ENCODE data around the gene CASP6. TPM values are rescaled to one million over a fixed set of nuclear protein-coding genes. Genes with fewer than 3 reads are reported as not detected.

The CASP6 gene
- total RNA-seq = 10 to 100 TPM; 10.5 to 11.6 TPM
- long read RNA-seq, donor 1, partial matches to known transcripts = 0 of 5 reads
- long read RNA-seq, donor 1, other reads (novel, unspliced or antisense) = 4 of 5 reads
- long read RNA-seq, donor 2, transcript CASP6-201 (7 exons, 1,548 nt) = major isoform, 26 of 34 reads
- long read RNA-seq, donor 2, partial matches to known transcripts = 3 of 34 reads
- long read RNA-seq, donor 2, other reads (novel, unspliced or antisense) = 5 of 34 reads

DNA sequence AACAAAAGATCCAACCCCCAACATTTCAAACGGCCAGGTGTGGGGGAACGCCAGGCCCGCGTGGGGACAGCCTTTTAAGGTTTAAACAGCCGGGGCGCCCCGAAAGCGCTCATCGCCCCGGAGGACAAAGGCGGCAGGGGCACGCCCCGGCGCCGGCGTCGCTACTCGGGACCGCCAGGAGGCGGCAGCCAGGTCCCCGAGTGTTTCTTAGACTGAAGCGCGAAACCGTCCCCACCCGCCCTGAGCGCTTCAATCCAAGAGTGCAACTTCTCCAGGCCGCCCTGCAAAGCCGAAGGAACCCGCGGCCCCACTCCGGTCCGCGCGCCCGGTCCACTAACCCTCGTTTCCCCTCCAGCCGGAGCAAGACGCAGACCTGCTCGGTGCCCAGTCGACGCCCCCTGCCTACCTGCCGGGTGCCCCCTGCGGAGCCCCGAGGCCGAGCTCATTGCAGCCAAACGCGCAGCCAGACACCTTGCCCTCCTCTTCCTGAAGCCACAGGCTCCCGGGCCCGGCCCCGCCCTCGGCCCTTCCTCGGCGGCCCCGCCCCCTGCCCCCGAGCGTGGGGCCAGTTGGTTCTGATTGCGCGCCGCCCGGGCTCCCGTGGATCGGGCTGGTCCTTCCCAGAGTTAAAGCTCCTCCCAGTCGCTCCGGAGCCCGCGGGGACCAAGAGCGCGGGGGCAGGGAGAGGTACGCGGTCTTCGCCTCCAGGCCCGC is at the start of gene CASP6:
TSS of gene CASP6 (minus strand) at position 496 of the 714 bp plus-strand sequence. CDS start at position 446, 50 bp downstream.
- intact Hi-C loops (cut with DNase I) = loop anchor here in 1 of 2 donors (5.0 kb wide), 1 partner anchor 114 kb away; the partner anchor contains the start of gene GAR1
- DNase-seq (ENCODE audit: low spot score) = peak; percentile 92

- intact Hi-C loops (cut with DNase I) = no loop called here
- no peak for DNase-seq (ENCODE audit: low spot score)
Observed at GRCh38 chr4:109752525-109752924, 49.3 kb upstream of the CASP6 start.

DNA sequence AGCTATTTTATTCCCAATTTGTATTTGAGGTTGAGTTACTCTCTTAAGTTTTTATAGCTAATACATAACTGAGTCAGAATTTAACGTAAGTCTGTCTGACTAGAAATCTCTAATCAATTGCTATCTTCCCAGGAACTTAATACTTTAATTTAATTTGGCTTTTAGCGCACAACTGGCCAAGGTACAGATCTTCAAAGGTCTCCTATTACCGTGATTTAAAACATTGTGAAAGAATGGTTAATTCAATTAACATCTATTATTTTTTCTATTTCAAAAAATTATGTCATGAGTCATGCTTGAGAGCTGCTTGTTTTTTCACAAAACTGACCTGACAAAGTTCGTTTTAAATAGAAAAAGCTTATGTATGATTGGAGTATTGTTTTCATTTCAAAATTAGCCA is 48.6 kb upstream of the CASP6 start:
- DNase-seq (ENCODE audit: low spot score) = no peak
- intact Hi-C loops (cut with DNase I) = no loop called here

GRCh38 chr4:109750652-109751244 is 47.5 kb upstream of the CASP6 start:
- intact Hi-C loops (cut with DNase I) = no loop called here

DNA sequence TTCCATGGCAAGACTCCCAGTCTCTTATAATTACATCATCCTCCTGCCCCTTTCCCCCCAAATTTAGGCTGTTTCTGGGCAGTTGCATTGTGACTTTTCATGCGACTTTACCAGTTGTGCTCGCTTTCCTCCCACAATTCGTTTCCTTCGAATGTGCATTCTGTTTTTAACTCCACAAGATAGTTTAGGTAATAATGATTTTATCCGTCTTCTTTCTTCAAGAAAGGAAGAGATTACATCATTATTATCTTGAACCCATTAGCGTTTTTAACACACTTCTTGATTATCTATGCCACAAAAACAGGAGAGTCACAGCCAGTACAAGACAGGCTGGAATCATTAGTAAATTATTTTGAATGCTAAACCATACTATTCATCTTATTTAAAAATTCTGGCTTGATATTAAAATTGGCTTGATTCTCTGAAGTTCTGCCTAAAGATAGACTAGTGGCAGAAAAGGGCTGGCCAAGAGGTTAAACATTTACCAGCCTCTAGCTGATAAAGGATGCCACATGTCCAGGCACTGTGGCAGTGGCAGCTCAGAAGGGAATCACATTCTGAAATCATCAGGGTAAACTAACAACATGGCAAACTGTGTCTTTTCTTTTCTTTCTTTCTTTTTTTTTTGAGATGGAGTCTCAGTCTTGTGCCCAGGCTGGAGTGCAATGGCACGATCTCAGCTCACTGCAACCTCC is 46.3 kb upstream of the CASP6 start:
- no peak for DNase-seq (ENCODE audit: low spot score)
- intact Hi-C loops (cut with DNase I) = no loop called here

More at GRCh38 chr4:109750652-109751244, 47.5 kb upstream of the CASP6 start:
- DNase-seq (ENCODE audit: low spot score) = no peak

- no peak for DNase-seq (ENCODE audit: low spot score)
- intact Hi-C loops (cut with DNase I) = no loop called here
Observed at GRCh38 chr4:109748114-109748513, 44.9 kb upstream of the CASP6 start.

DNA sequence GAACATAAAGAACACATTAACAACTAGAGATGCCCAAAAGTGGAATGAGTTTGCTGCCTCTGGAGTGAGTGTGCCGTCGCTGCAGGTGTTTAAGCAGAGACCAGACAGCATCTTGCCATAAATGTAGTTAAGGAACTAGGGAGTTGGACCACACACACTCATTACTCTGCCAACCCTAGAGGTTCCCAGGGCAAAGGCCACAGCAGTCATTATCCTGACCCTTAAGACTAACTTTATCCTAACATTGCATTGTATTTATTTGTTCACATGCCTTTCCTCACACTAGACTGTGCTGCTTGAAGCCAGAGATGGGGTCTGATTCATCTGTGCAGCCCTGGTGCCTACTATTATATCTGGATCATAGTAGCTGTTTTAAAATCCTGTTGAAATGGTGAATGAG is 43.5 kb upstream of the CASP6 start:
- DNase-seq (ENCODE audit: low spot score) = no peak
- intact Hi-C loops (cut with DNase I) = no loop called here

GRCh38 chr4:109745830-109746229 is 42.6 kb upstream of the CASP6 start:
- no peak for DNase-seq (ENCODE audit: low spot score)
- intact Hi-C loops (cut with DNase I) = no loop called here

GRCh38 chr4:109739547-109739946 is 36.3 kb upstream of the CASP6 start:
- no peak for DNase-seq (ENCODE audit: low spot score)
- intact Hi-C loops (cut with DNase I) = no loop called here

DNA sequence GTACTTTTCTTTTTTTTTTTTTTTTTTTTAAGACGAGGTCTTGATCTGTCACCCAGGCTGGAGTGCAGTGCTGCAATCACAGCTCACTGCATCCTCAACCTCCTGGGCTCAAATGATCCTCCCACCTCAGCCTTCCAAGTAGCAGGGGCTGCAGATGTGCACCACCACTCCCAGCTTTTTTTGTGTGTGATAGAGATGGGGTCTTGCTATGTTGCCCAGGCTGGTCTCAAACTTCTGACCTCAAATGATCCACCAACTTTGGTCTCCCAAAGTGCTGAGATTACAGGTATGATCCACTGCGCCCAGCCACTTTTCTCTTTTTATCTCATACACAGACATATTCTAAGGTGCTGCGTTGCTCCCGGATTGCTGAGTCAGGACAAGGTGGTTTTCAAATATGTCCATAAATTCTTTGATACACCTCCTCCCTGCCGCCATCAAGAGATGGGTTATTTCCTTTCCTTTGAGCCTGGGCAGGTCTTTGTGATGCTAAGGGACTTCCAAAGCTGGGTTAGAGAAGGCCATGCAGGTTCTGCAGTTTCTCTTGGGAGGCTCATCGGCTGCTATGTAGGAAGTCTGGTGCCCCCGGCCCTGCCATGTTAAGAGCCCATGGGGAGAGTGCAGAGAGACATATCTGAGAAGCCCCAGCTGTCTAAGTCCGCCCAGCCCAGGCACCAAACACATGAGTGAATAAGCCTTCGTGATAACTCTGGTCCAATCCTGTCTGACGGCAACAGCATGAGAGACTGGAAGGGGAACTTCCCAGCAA is 35.0 kb upstream of the CASP6 start:
- intact Hi-C loops (cut with DNase I) = no loop called here
- DNase-seq (ENCODE audit: low spot score) = no peak

DNA sequence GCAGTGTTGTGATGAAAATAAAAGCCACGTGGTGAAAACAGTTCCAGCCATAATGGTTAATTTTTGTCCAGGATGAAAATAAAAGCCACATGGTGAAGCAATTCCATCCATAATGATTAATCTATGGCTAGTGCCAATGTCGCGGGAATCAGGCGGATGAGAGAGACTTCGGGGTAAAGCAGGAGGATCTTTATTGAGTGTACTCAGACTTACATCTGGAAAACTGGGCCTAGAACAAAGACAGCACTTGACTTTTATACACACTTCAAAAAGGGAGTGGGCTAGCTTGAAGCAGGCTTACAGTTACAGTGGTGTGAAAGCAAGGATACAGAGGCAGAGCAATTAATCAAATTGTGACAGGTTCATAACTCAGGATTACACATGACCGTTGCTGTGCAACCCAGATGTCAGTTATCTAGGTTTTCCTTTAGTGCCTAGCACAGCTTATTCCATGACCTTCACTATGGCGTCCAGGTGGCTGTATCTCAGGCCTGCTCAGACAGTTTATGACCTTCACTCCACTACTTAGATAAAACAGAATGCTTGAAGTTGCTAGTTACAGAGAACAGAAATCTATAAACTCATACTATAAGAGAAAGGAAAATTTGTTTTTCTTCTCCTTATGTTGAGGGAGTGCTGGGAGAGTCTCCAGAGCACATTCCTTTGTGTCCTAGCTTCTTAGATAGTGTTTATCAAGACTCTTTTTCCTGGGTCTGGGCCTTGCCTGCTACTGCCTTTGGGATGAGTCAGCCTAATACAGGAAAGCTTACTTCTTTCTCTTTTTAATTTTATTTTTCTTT is 32.5 kb upstream of the CASP6 start:
- intact Hi-C loops (cut with DNase I) = no loop called here
- no peak for DNase-seq (ENCODE audit: low spot score)

DNA sequence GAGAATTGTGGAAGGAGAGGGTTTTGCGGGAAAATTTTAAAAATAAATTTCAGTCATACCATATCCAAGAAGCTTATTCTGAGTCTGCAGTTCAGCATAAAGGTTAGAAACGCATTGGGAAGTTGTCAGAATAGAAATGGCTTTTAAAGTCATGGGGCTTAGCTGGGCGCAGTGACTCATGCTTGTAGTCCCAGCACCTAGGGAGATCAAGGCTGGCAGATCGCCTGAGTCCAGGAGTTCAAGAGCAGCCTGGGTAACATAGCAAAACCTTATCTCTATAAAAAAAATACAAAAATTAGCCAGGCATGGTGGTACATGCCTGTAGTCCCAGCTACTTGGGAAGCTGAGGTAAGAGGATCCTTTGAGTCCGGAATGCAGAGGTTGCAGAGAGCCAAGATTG is 30.5 kb upstream of the CASP6 start:
- intact Hi-C loops (cut with DNase I) = no loop called here
- no peak for DNase-seq (ENCODE audit: low spot score)

GRCh38 chr4:109730619-109731545 is 27.6 kb upstream of the CASP6 start:
- DNase-seq (ENCODE audit: low spot score) = no peak
- intact Hi-C loops (cut with DNase I) = no loop called here

GRCh38 chr4:109729718-109730618 is 26.7 kb upstream of the CASP6 start, which contains the start of gene PLA2G12A:
Gene PLA2G12A, minus strand, starts transcription at chr4:109730070. Its CDS starts 261 bp downstream, at chr4:109729809.
- intact Hi-C loops (cut with DNase I) = no loop called here
- DNase-seq (ENCODE audit: low spot score) = peak; percentile 89

GRCh38 chr4:109729117-109729717 is 26.0 kb upstream of the CASP6 start:
- no peak for DNase-seq (ENCODE audit: low spot score)
- intact Hi-C loops (cut with DNase I) = no loop called here

- intact Hi-C loops (cut with DNase I) = no loop called here
- no peak for DNase-seq (ENCODE audit: low spot score)
Observed at GRCh38 chr4:109728385-109728784, 25.1 kb upstream of the CASP6 start.

All from posterior vena cava (tissue), 2 donors.